Right forelimb (tissue), 1 donor: ENCODE measurements around the gene ADRM1.

Experiments
- DNase-seq: peaks from one replicate; pipeline ENCODE4 v3.0.0-alpha.2; 2018

Gene ADRM1

GRCh38 chr20:62325172-62325905 lies 22.5 kb downstream of the ADRM1 start:
- no peak for DNase-seq

GRCh38 chr20:62326559-62326958 lies 23.8 kb downstream of the ADRM1 start:
- DNase-seq = no peak

- DNase-seq = no peak
Measured at GRCh38 chr20:62326959-62327725, 24.3 kb downstream of the ADRM1 start.

- DNase-seq = no peak
Measured at GRCh38 chr20:62327726-62328495, 25.1 kb downstream of the ADRM1 start.

GRCh38 chr20:62328684-62329388 lies 26.0 kb downstream of the ADRM1 start:
- no peak for DNase-seq

- DNase-seq = no peak
Measured at GRCh38 chr20:62329389-62330377, 26.9 kb downstream of the ADRM1 start.

- no peak for DNase-seq
Measured at GRCh38 chr20:62330576-62331317, 27.9 kb downstream of the ADRM1 start.

GRCh38 chr20:62331347-62331746 lies 28.6 kb downstream of the ADRM1 start:
- no peak for DNase-seq

- no peak for DNase-seq
Measured at GRCh38 chr20:62332421-62332820, 29.6 kb downstream of the ADRM1 start.

GRCh38 chr20:62332989-62333819 lies 30.4 kb downstream of the ADRM1 start:
- DNase-seq = no peak

- no peak for DNase-seq
Measured at GRCh38 chr20:62333820-62334595, 31.2 kb downstream of the ADRM1 start.

- no peak for DNase-seq
Measured at GRCh38 chr20:62334881-62335280, 32.1 kb downstream of the ADRM1 start.

- no peak for DNase-seq
Measured at GRCh38 chr20:62335532-62335931, 32.7 kb downstream of the ADRM1 start.

GRCh38 chr20:62336329-62336728 lies 33.5 kb downstream of the ADRM1 start:
- DNase-seq = no peak

GRCh38 chr20:62336775-62337557 lies 34.2 kb downstream of the ADRM1 start:
- DNase-seq = no peak

- no peak for DNase-seq
Measured at GRCh38 chr20:62337558-62338293, 34.9 kb downstream of the ADRM1 start.

GRCh38 chr20:62338294-62338620 lies 35.5 kb downstream of the ADRM1 start:
- no peak for DNase-seq

GRCh38 chr20:62339647-62340062 lies 36.9 kb downstream of the ADRM1 start:
- no peak for DNase-seq
